Hematopoietic multipotent progenitor cell treated with erythropoietin and hydrocortisone succinate and interleukin-3 and kit ligand, for 15 days (in vitro differentiated cells): Measurements from ENCODE around the gene CATSPER4.

Source experiments
- DNase-seq: peaks from one replicate; pipeline ENCODE4 v3.0.0-alpha.2; 2015; ENCODE audit warnings: low spot score

CATSPER4 gene

DNA sequence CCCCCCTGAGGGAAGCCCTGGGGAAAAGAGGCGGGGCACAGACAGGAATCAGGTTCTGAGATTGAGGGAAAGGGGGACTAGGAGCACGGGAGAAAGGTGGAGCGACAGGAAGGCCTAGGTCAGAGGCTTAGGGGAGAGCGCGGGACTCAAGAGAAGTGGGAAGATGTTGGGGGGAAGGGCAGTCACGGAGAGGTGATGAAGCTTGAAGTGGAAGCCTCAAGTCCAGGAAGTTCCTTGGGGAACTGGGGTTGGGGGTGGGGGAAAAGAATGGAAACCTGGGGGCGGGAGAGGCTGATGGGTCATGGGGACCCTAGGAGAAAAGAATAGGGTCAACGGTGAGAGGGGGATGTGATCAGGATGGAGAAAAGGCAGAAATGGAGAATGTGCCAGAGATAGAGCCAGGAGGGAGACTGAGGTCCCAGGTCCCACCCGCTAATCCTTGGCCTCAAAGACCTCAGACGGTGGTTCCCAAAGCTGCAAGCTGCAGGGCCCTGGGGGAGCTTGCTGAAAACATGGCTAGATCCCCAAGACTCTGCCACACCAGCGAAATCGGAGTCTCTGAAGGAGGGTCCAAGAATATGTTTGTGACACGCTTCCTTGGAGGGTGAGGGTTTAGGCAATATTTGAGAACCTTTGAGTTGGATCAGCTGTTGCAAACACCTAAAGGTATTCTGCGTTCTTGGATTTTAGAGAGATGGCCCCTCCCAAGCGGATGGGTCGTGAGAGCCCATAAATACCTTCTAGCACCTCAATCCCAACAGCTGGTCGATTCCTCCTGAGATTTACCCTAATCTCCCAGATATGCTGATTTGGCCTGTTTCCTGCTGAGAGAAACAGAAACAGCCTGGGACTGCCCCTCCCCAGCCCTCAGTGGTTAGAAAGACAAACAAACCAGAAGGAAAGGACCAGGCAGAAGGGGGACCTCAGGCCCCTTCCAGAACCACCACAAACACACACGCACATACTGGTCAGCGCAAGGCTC lies 25.2 kb upstream of the CATSPER4 start:
- no peak for DNase-seq

DNA sequence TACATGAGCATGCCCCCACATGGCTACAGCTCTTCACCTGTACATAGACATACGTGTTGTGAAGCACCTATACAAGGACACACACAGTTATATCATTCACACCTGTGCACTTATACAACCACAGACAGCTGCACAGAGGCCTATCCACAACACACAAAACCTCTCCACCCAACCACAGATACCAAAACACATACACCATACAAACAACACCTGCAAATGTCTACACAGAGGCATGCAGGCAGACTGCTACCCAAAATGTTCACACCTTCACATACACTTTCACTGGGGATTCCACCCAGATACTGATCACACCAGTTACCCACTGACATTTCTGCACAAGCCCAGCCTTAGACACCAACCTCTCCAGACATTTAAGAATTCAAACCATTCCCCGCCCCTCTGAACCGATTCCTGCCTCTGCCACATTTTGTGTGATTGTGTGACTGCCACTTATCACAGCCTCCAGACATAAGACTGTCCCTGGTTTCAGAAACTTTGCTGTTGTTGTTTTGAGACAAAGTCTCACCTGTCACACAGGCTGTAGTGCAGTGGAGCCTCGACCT lies 23.6 kb upstream of the CATSPER4 start:
- no peak for DNase-seq

DNA sequence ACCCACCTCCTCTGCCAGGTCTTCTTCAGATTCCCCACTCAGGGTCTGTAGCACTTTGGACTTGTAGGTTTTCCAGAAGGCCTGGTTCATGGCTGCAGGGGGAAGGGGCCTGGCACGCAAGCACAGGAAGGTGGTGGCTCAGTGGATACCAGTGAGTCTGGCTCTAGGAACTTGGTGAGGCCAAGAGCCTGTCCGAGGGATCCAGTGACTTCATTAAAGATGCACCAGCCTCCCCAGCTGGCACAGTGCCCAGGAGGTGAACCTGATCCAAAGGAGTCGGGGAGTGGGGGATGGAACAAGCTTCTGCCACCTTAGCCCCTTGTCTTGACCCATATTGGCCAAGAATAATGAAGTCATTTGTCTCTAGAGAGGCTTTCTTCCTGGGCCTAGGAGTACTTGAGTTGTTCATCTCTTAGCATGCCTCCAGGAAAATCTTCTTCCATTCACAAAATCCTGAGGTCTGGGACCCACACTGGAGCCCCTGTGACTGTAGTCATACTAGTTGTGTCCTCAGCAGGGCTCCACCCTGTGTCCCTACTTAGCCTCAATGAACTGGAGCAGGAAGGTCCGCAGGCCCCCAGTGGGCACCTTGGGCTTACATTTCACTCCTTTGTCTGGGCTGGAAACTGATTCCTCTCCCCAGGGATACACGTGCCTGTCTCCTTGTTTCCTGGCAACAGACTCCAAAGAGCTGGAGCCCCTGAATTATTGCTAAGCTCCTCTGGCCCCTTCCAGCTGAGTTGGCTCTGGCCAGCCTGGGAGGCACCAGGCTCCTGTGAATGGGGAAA lies 21.8 kb upstream of the CATSPER4 start, which contains the start of gene C1orf232:
Gene C1orf232 (minus strand): TSS at position 554 of the 788 bp plus-strand sequence. CDS start 464 bp downstream, at position 90.
- no peak for DNase-seq

DNA sequence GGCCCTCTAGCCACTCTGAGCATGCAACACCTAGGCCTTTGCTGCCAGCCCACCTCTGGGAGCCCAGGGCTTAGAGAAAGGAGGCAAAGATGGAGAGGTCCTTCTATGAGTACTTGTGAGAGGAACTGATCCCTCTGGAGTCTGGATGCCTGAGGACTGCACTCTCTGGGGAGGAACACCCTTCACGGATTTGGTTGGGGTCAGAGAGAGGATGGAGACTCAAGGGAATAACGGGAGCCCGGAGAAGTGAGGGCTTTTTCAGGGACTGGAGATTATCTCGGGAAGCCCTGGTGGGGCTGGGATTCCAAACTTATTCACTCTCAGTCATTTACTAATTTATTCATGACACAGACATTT lies 21.2 kb upstream of the CATSPER4 start:
- no peak for DNase-seq

DNA sequence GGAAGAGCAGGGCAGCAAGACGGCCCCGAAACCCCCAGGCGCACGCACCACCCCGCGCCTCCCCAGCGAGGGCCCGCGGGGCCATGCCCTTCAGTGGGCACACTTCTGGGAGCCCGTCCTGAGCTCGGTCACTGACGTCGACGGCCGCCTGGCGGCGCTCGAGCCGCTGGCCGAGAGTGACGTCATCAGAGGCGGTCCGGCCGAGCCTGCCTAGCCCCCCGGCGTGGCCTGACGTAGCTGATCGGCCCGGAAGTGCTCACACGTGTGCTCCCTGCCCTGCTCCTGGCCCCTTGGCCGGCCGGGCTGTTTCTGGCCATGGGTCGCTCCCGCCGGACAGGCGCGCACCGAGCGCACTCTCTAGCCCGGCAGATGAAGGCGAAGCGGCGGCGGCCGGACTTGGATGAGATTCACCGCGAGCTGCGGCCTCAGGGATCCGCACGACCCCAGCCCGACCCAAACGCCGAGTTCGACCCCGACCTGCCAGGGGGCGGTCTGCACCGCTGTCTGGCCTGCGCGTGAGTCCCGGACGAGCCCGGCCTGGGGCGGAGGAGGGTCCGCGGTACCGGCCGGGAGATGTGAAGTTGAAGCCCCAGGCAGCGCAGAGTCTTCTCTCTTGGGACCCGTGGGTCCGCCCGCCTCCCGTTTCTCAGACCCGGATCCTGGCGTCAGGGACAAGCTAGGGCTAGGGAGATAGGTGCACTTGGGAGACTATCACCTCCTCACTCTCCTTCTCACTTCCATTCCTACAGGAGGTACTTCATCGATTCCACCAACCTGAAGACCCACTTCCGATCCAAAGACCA lies 20.5 kb upstream of the CATSPER4 start, which contains the start of gene ZNF593:
Gene ZNF593 (plus strand): TSS at position 240 of the 803 bp plus-strand sequence. CDS start 76 bp downstream, at position 316.
- DNase-seq = peak; percentile 89

DNA sequence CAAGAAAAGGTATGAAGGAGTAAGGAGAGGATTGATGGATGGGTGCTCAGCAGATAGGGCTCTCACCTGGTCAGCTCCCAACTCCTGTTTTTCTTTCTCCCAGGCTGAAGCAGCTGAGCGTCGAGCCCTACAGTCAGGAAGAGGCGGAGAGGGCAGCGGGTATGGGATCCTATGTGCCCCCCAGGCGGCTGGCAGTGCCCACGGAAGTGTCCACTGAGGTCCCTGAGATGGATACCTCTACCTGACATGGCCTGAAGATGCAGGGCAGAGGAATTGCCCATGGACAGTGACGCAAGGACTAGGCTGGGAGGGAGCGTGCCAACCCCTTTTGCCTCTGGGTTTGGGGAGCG lies 20.0 kb upstream of the CATSPER4 start:
- no peak for DNase-seq

DNA sequence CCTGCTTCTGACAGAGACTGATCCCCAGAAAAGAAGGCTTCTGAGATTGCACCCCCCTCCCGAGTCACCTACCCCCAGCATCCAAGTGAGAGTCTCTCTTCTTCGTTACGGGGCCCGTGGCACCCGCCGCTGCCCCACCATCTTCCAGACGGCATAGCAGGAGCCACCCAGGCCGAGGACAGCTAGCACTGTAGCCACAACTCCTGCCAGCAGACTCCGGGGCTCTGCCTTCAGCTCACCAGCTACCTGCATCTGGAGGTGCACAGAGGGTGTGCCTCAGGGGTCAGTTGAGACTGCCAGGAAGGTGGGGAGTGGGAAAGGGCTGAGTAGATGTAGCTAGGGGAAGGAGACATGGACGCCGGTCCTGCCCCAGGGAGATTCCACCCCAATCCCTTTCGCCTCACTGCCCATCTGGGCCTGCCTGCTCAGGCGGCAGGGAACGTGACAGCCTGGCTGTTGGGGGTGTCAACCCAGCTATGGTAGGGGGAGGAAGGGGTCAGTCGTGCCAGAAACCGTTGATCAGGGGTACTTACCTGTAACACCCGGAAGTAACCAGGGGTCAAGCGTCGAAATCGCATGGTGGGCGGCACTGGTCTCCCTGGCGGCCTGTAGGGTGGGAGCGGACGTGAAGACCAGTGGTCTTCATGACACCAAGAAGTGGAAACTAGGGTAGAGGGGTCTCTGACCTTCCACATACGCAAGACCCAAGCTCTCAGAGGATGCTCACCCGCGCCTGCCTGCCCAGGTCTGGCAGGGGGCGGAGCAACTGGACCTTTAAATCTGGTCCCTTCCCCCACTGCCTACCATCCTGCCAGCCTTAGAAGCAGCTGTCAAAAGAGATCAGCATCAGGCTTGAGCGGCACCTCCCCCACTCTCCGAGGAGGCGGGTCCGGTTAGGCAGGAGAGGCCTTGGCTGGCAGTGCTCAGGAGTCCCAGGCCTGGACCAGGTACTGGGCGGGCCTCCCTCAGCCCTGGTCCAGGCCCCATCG lies 19.0 kb upstream of the CATSPER4 start, which contains the start of gene ZNF593OS:
Gene ZNF593OS (minus strand): TSS at position 749 of the 989 bp plus-strand sequence. CDS start 171 bp downstream, at position 578.
- no peak for DNase-seq

DNA sequence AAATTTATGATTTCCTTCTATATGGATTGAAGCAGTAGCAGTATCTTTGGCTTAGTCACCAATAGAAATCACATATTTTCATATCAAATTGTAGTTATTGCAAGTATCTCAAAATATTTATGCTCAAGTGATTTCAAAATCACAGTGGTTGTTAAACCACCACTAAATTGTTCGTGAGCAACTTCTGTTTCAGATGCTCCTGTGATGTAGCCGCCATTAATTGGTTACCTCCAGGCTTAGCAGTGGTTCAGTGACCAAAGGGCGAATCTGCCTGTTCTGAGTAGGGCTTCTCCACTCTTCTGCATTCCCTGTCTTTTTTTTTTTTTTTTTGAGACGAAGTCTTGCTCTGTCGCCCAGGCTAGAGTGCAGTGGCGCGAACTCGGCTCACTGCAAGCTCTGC lies 15.1 kb upstream of the CATSPER4 start:
- no peak for DNase-seq

DNA sequence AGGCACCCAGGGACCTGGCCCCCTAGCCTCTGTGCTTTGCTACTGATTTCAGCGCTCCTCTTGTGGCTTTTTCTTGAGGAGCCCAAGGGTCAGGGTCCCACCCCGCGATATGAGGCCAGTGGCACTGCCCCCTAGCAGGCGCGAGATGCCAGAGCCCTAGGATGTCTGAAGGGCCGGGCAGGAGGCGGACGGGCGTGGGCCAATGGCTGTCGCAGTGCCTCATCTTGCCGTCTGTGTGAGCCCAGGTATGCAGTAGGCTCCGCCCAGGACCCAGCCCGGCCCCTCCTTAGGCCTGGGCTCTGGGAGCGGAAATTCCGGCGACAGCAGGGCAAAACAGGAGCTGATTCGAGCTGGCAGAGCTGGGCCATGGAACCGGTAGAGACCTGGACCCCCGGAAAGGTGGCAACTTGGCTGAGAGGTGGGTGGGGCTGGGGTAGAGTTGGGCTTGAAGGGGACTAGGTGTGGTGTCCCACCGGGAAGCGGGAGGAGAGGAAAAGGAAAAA lies 13.2 kb upstream of the CATSPER4 start, which contains the start of gene CNKSR1:
Gene CNKSR1 (plus strand): TSS at position 310 of the 503 bp plus-strand sequence. CDS start 57 bp downstream, at position 367.
- DNase-seq = no peak

DNA sequence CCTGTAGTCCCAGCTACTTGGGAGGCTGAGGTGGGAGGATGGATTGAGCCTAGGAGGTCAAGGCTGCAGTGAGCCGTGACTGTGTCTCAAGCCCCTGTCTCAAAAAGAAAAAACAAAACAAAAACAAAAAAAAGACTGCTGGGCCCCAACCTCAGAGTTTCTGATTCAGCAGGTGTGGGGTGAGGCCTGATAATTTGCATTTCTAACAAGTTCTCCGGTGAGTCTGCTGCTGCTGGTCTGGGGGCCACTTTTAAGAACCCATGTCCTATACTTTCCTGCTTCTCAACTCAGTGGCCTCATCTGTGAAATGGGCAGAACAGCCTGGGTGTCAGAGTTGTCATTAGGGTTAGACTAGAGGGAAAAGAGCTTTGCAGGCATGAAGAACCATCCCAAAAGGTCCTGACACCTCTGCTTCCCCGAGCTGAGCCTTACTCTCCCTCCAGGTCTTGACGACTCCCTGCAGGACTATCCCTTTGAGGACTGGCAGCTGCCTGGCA lies 10.3 kb upstream of the CATSPER4 start:
- DNase-seq = no peak

DNA sequence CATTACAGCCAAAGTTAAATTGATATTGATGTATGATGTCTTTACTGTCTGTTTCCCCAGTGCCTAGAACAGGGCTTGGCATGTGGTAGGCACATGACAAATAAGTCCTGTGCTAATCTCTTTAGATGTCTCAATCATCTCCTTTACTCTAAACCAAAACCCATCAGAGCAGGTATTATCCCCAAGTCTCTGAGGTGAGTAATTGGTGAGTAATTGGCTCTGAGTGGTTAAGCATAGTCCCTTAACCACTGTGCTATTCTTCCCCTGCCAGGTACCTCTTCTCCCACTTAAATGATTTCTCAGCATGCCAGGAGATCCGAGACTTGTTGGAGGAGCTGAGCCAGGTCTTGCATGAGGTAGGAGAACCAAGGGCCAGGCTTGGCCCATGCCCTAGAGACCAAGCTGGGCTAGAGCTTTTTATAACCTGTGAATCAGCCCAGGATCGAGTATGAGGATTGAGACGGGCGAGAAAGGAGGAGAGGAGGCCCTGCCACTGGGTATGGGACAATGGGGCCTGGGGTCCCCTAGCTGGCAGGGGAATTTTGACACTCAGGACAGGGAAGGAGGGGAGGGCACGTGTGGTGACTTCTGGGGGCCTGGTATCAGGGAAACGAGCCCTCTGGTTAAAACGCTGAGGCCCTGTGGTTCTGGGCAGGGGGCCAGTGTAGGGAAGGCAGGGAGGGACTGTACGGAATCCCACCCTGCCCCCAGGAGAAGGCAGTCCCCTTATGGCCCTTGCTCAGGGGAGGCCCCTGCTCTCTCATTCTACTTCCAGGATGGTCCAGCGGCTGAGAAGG lies 8.6 kb upstream of the CATSPER4 start:
- no peak for DNase-seq

DNA sequence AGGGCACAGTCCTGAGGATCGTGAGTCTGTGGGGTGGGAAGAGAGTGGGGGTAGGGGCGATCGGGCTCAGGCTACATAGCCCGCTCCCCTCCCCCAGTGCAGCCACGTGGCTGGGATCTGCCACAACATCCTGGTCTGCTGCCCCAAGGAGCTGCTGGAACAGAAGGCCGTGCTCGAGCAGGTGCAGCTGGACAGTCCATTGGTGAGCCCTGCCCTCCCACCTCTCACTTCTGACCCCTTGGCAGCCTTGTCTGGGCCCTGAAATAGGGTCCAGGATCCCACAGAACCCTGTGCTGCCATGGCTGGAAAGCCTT lies 8.1 kb upstream of the CATSPER4 start:
- DNase-seq = no peak

DNA sequence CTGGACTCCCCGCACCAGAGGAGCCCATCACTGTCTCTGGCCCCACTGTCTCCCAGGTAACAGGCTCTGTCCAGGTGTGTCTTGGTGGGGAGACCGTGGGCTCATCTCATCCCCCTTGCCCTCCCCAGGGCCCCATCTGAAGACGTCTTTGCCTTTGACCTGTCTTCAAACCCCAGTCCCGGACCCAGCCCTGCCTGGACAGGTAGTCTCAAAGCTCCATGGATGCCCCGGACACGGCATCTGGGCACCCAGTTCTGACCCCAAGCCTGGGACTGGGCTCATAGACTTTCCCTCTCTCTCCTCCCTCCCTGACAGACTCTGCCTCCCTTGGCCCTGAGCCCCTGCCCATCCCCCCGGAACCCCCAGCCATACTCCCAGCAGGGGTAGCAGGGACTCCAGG lies 6.3 kb upstream of the CATSPER4 start:
- no peak for DNase-seq

DNA sequence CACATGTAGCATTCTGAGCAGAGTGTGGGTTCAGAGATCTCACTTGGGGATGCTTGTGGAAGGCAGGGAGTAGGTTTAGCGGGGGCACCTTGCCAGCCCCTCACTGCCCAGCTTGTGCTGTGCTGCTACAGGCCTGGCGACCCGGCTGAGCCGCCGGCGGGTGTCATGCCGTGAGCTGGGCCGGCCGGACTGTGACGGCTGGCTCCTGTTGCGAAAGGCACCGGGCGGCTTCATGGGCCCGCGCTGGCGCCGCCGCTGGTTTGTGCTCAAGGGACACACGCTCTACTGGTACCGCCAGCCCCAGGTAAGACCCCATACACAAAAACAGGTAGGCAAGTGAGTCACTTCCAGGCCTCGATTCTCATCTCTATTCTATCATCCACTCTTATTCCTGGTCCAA lies 5.5 kb upstream of the CATSPER4 start:
- DNase-seq = no peak

DNA sequence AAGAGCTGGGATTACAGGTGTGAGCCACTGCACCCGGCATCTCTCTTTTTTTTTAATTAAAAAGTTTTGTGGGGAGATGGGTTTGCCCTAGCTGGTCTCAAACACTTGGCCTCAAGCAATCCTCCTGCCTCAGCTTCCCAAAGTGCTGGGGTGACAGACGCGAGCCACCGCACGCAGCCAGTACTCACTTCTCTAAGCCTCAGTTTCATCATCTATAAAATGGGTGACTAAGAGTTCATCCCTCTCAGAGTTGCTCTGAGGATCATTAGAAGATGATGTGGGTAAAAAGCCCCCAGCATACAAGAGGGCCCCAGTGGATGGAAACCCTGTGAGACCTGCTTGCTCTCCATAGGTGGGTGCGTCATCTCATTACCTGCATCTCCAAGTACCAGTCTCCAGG lies 2.5 kb upstream of the CATSPER4 start:
- DNase-seq = no peak

DNA sequence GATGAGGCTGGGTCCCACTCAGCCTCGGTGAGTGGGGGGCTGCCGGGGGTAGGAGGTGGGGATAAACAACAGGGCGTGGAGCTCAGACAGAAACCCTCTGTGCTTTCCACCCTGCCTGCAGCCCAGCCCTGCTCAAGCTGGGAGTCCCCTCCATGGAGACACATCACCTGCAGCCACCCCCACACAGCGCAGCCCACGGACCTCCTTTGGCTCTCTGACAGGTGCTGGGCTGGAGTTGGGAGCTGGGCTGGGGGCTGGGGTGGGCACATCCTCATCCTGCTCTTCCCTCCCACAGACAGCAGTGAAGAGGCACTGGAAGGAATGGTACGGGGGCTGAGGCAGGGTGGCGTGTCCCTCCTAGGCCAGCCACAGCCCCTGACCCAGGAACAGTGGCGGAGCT lies 1.9 kb upstream of the CATSPER4 start:
- no peak for DNase-seq

DNA sequence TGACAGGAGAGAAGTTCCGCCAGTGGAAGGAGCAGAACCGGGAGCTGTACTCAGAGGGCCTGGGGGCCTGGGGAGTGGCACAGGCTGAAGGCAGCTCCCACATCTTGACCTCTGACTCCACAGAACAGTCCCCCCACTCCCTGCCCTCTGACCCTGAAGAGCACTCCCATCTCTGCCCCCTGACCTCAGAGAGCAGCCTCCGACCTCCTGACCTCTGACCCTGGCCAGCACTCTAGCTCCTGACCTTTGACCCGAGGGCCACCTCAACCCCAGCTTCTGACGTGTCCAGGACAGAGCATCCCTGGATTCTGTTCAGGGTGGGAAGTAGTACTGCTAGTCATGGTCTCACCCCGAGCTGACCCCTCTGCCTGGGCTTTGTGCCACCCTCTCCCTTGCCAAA lies 1.1 kb upstream of the CATSPER4 start:
- DNase-seq = no peak

DNA sequence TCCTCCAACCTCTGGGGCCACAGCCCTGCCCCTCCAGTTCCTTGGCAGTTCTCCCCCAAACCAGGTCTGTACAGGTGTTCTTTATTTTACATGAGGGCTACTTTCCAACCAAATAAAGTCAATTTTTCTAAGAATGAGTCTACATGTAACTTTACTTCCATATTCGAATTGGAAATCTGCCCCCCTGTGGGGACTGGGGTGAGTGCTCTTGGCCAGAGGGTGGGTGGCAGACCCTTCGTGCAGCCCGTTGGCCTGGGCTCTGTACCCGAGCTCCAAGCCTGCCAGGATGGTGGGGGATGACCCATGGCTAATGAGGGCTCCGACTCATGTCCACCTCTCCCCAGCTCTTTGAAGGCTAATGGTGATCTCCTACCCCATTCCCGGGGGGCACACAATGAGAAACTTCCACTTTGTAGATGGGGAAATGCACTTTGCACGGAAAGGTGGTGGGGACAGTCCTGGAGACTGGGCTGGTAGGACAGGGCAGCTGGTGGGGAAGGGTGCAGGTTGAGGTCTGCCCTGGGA lies 589 bp upstream of the CATSPER4 start:
- no peak for DNase-seq

DNA sequence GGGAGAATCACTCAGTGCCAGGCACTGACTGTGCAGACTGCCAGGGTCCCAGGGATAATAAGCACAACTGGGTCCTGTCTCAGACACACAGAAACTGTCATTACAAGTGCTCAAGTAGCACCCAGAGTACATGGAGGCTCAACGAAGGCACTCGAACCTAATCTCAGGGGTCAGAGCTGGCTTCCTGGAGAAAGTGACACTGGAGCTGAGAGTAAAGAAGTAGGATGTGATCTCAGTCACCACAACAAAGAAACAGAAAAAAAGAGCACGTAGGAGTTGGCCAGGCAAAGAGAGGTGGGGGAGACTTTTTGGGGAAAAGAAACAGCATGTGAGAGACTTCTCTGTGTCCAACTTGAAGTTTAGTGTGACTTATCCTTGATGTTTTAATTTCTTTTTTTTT lies 1.3 kb downstream of the CATSPER4 start:
- no peak for DNase-seq
